Measurements from ENCODE around the gene TMEM59.
"Not testable (repeated sequence)": the region's sequence is repeated elsewhere in the genome, so short reads cannot be mapped to it uniquely, and the experiment has no call there.

TMEM59 gene, protein sequence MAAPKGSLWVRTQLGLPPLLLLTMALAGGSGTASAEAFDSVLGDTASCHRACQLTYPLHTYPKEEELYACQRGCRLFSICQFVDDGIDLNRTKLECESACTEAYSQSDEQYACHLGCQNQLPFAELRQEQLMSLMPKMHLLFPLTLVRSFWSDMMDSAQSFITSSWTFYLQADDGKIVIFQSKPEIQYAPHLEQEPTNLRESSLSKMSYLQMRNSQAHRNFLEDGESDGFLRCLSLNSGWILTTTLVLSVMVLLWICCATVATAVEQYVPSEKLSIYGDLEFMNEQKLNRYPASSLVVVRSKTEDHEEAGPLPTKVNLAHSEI

GRCh38 chr1:54052934-54053744, at the start of gene TMEM59, which contains the start of gene TCEANC2:
TSS of gene TMEM59 (minus strand) at chr1:54053204. CDS start at chr1:54053188, 16 bp downstream.
TSS of gene TCEANC2 (plus strand) at chr1:54053608. CDS start at chr1:54054423, 815 bp downstream.
- peak; percentile 100 for FAIRE-seq
- peak; percentile 88 for DNase-seq (ENCODE audit: extremely low spot score, insufficient read length, low read depth)

- FAIRE-seq (no peak), DNase-seq (ENCODE audit: extremely low spot score, insufficient read length, low read depth) (no peak)
Measured at GRCh38 chr1:54100500-54100899, 47.5 kb upstream of the TMEM59 start.

GRCh38 chr1:54099061-54099610, 46.1 kb upstream of the TMEM59 start:
- DNase-seq (ENCODE audit: extremely low spot score, insufficient read length, low read depth) (no peak), FAIRE-seq (no peak)

GRCh38 chr1:54096877-54097240, 43.9 kb upstream of the TMEM59 start:
- no peak for DNase-seq (ENCODE audit: extremely low spot score, insufficient read length, low read depth)
- FAIRE-seq = no peak

GRCh38 chr1:54096227-54096876, 43.3 kb upstream of the TMEM59 start:
- DNase-seq (ENCODE audit: extremely low spot score, insufficient read length, low read depth) (no peak), FAIRE-seq (no peak)

- FAIRE-seq = no peak
- no peak for DNase-seq (ENCODE audit: extremely low spot score, insufficient read length, low read depth)
Measured at GRCh38 chr1:54095546-54096226, 42.7 kb upstream of the TMEM59 start.

DNA sequence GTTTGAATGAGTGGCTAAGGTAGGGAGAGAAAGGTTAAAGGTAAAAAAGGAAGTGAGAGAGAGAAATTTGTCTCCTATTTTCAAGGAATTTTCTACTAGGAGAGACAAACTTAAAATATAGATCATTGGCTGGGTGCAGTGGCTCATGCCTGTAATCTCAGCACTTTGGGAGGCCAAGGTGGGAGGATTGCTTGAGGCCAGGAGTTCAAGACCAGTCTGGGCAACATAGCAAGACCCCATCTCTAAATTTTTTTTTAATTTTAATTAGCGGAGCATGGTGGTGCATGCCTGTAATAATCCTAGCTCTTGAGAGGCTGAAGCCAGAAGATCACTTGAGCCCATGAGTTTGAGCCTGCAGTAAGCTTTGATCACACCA, 41.7 kb upstream of the TMEM59 start:
- FAIRE-seq; DNase-seq (ENCODE audit: extremely low spot score, insufficient read length, low read depth): not testable (repeated sequence)

DNA sequence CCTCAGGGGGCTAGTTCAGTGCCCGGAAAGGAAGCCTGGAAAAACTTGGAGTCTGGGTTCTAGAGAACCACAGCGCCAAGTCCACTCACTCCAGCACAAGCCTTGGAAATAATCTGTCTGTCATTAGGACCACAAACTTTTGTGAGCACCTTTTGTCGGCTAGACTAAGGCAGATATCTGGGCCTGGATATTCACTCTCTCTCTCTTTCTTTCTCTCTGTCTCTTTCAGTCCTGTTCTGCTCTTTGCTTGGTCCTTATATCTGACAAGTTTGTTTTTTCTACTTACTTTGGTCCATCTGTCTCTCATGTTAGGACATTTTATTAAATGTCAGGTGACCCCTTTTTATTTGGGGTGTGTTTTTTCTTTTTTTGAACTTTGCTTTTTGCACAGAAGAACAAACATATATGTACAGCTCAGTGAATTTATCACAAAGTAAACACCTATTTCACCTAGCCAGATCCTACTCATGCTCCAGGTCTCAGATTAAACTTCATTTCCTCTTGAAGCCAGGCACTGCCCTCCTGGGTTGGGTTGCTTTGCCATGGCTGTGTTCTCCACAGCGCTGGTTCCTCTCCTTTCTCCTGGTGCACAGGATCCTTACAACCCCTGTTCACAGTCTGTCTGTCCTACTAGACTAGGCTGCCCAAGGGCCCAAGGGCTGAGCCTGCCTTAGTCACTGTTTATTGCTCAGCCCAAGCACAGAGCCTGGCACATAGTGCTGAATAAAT, 41.2 kb upstream of the TMEM59 start:
- no peak for DNase-seq (ENCODE audit: extremely low spot score, insufficient read length, low read depth)
- FAIRE-seq = no peak

DNA sequence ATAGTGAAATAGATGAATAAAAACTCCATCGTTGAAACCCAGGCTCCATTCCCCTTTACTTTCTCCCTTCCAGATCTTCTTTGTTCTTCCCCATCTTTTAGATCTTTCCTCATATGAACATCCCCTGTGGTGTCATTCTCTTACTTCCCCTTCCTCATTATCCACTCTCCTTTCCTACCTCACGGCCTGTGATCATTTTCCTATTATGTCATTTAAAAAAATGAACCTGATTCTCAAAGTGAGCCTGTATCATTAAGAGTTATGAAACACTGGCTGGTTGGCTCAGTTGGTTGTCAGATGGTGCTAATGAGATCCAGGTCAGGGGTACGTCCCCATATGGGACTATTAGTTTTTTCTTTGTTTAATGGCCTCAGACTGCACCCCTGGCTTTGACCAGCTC, 38.7 kb upstream of the TMEM59 start:
- FAIRE-seq = no peak

GRCh38 chr1:54088385-54088784, 35.4 kb upstream of the TMEM59 start:
- DNase-seq (ENCODE audit: extremely low spot score, insufficient read length, low read depth) = no peak
- FAIRE-seq = no peak

More for the DNA sequence above, 38.7 kb upstream of the TMEM59 start:
- no peak for DNase-seq (ENCODE audit: extremely low spot score, insufficient read length, low read depth)

DNA sequence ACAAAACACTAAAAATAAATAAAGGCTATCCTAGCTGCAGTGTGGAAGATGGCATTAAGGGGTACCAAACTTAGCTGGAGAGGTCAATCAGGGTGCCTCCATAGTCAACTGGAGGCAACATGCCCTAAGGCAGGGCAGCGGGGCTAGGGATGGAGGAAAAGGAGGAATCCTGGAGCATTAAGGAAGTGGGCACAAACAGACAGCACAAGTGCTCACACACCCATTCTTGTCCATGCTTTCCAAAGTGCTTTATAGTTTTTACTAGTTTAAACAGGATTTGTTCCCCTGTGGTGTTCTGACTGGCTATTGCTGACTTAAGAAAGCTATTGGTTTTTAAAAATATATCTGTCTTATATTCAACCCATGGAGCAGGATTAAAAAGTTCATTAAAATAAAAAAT, 33.8 kb upstream of the TMEM59 start:
- FAIRE-seq (no peak), DNase-seq (ENCODE audit: extremely low spot score, insufficient read length, low read depth) (no peak)

GRCh38 chr1:54084794-54085193, 31.8 kb upstream of the TMEM59 start:
- FAIRE-seq = no peak

GRCh38 chr1:54081306-54082270, 28.6 kb upstream of the TMEM59 start:
- DNase-seq (ENCODE audit: extremely low spot score, insufficient read length, low read depth) (peak; percentile 43), FAIRE-seq (peak; percentile 77)

More at GRCh38 chr1:54084794-54085193, 31.8 kb upstream of the TMEM59 start:
- no peak for DNase-seq (ENCODE audit: extremely low spot score, insufficient read length, low read depth)

GRCh38 chr1:54080598-54081049, 27.6 kb upstream of the TMEM59 start:
- no peak for FAIRE-seq
- no peak for DNase-seq (ENCODE audit: extremely low spot score, insufficient read length, low read depth)

- no peak for DNase-seq (ENCODE audit: extremely low spot score, insufficient read length, low read depth)
Measured at GRCh38 chr1:54077359-54077758, 24.4 kb upstream of the TMEM59 start.

DNA sequence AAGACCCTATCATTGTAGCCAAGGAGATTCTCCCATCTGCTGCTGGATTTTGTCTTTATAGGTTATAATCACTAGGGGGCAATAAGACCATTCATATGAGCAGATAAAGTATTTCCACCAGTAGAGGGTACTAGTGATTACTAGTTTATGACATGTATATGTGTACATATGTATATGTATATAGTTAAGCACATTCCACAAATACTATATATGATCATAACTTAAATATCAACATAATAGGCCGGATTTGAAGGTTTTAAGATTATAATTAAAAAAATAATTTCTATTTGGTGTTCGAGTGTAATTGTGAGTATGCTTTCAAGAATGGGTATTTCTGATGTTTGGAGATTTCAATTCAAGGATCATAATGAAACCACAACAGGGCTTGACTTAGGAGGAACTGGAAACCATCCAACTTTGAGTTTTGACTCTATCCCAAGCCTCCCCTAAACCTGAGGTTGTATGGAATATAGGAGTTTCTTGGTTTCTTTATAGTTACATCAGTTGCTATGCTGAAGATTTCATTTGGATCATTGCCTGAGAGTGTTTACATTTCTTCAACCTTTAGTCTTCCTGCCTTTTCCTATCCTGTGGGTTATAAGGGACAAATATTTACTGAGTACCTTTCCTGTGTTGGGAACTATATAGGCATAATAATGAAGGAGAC, 17.3 kb upstream of the TMEM59 start:
- FAIRE-seq (peak; percentile 85), DNase-seq (ENCODE audit: extremely low spot score, insufficient read length, low read depth) (peak; percentile 23)

More at GRCh38 chr1:54077359-54077758, 24.4 kb upstream of the TMEM59 start:
- no peak for FAIRE-seq

DNA sequence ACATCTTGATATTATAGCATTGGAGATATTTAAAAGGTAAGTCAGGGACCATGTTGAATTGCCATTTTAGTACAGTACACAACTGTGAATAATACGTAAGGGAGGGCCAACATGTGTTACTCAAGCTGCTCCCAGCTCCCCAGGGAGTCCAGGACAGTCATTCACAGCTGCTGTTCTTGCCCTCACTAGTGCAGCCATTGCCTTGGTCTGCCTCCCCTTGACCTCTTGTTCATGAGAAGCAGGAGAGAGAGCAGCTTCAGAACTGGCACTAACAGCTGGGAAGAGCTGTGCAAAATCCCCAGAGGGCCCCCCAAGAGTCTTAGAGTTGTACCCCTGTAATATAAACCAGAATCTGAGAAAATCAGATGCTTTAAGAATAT, 16.8 kb upstream of the TMEM59 start:
- FAIRE-seq (no peak), DNase-seq (ENCODE audit: extremely low spot score, insufficient read length, low read depth) (no peak)
